GM19372 (cell line): Measurements from ENCODE around the gene PCNT.
"Not testable (repeated sequence)": the region's sequence is repeated elsewhere in the genome, so short reads cannot be mapped to it uniquely, and the experiment has no call there.

Source experiments
- ATAC-seq: cut with Tn5 transposase; IDR thresholded peaks from one replicate; pipeline ENCODE4 v1.9.1; 2021; ENCODE audit warnings: mild to moderate bottlenecking, low read depth, moderate library complexity; ENCODE audit not compliant: unreplicated experiment

The PCNT gene

GRCh38 chr21:46301759-46302158, 22.2 kb upstream of the PCNT start:
- ATAC-seq = no peak

DNA sequence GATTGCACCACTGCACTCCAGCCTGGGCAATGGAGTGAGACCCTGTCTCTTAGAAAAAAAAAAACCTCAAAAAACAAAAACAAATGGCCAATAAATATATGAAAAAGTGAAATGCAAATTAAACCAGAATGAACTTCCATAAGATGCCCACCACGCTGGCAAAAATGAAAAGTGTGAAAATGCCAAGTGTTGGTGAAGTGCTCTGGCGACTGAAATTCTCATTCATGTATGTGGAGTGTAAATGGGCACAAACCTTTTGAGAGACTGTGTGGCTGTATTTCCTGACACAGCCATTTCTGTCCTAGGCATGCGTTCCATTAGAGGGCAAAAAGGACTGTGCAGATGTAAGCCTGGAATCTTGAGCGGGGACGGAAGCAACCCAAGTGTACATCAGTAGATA, 19.5 kb upstream of the PCNT start:
- ATAC-seq = no peak

- ATAC-seq = no peak
Measured at GRCh38 chr21:46304955-46305354, 19.0 kb upstream of the PCNT start.

GRCh38 chr21:46307625-46308024, 16.3 kb upstream of the PCNT start:
- ATAC-seq = no peak

DNA sequence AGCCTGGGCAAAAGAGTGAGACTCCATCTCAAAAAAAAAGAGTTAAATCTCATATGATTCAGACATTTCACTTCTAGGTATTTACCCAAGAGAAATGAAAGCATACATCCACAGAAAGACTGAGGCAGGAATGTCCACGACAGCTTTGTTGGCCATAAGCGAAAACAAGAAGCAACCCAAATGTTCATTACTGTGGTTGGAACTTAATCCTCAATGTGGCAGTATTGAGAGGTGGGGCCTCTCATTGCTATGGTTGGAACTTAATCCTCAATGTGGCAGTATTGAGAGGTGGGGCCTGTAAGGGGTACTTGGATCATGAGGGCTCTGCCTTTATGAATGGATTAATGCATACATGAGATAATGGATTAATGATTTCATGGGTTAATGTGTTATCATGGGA, 15.5 kb upstream of the PCNT start:
- ATAC-seq = no peak

DNA sequence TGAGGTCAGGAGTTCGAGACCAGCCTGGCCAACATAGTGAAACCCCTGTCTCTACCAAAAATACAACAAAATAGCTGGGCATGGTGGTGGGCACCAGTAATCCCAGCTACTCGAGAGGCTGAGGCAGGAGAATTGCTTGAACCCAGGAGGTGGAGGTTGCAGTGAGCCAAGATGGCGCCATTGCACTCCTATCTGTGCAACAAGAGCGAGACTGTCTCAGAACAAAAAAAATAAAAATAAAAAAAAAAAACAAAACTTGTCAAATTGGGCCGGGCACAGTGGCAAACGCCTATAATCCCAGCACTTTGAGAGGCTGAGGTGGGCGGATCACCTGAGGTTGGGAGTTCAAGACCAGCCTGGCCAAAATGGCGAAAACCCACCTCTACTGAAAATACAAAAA, 13.7 kb upstream of the PCNT start:
- ATAC-seq = not testable (repeated sequence)

DNA sequence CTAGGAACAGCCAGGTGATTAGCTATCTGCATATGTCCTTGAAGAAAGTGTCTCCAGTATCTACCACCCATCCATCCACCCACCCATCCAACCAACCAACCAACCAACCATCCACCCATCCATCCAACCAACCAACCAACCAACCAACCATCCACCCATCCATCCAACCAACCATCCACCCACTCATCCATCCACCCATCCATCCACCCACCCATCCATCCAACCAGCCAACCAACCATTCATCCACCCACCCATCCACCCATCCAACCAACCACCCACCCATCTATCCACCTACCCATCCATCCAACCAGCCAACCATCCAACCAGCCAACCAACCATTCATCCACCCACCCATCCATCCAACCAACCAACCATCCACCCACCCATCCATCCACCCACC, 12.4 kb upstream of the PCNT start:
- ATAC-seq = no peak

DNA sequence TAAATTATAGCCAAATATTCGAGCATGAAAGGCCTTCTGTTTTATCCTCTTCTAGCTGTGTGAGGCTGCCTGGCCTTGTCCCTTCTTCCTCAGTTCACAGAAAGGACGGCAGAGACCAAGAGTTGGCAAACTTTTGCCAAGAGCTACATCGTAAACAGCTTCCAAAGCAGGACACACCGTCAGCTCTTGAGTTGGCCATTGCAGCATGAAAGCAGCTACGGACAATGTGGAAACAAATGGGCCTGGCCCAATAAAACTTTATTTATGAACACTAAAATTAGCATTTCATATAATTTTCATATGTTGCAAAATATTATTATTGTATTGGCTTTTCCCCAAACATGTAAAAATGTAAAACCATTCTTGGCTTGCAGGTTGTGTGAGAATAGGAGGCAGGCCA, 11.0 kb upstream of the PCNT start:
- ATAC-seq = no peak

- no peak for ATAC-seq
Measured at GRCh38 chr21:46314441-46315020, 9.4 kb upstream of the PCNT start.

DNA sequence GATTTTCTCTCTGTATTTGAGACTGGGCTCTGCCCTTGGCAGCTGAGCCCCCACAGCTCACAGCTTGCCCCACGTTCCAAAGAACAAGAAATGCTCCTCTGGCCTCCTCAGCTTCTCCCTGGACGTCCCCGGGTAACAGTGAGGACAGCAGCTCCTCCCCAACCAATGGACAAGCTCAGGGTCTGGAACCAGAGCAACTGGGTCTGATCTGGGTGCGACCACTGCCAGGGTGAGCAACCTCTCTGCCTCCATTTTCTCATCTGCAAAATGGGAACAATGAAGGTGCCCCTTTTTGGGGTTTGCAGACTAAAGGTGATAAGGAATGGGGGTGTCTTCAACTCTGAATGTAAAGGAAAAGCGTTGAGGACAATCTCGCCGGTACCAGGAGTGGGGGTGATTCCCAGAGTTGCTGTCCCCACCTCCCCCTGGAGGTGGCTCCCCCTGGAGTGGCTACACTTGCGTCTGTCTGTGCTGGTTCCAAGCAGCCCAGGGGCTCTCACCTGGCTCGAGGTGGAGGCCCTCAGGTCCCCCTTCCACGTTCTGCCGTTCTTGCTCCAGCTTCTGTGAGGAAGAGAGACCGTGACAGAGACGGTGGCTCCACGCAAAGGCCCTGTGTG, 7.1 kb upstream of the PCNT start:
- no peak for ATAC-seq

GRCh38 chr21:46317710-46318463, 6.1 kb upstream of the PCNT start:
- ATAC-seq = no peak

DNA sequence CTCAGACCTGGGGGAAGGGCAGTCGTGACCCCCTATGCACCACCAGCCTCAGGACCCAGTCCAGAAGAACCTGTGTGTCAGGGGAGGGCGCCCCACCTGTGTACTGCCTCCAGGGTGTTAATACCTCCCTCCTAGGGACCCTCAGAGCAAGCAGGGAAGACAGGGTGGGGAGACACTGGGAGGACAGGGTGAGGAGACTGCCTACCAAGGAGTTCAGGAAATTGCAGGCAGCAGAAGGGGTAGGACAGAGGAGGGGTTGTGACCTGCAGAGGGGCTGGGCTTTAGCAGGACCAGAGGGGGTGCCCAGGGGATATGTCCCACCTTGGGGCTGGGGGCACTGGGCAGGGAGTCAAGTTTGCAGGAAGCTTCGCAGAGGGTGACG, 5.5 kb upstream of the PCNT start:
- ATAC-seq = no peak

GRCh38 chr21:46319186-46319585, 4.8 kb upstream of the PCNT start:
- no peak for ATAC-seq

GRCh38 chr21:46320331-46320801, 3.6 kb upstream of the PCNT start:
- ATAC-seq = no peak

DNA sequence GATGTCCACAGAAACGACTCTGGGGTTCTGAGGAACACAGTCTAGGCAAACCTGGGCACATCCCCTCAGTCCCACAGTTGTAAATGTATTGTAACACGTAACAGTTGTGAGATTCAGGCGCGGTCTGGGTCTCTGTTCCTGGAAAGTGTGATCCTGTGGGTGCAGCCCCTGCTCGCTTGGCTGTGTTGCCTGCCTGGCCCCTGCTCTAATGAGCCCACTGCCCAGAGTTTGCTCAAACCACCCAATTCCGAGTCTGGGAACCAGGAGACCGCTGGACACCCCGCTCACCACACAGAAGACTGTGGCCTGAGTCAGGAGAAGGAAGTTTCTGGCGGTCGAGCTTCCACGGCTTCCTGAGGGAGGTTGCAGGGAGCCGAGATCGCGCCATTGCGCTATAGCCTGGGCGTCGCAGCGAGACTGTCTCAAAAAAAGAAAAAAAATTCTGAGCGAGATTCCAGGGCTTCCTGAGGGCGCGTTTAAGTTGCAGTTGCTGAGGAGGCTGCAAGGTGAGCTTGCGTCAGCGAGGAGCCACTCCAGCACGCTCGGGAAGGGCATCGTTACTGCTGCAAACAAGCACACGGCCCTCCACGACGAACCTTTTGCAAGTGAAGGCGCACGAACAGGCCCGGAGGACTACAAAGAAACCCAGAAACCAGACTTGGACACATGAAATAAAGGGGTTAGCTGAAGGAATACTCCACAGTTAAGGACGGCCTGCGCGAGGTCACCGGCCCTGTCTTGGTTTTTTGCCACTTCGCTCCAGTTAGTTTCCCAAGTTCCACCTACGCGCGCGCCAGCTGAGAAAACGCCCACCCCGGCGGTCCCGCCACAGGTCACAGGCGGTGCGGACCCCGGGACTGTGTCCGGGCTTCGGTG, 1.4 kb upstream of the PCNT start:
- ATAC-seq = no peak

DNA sequence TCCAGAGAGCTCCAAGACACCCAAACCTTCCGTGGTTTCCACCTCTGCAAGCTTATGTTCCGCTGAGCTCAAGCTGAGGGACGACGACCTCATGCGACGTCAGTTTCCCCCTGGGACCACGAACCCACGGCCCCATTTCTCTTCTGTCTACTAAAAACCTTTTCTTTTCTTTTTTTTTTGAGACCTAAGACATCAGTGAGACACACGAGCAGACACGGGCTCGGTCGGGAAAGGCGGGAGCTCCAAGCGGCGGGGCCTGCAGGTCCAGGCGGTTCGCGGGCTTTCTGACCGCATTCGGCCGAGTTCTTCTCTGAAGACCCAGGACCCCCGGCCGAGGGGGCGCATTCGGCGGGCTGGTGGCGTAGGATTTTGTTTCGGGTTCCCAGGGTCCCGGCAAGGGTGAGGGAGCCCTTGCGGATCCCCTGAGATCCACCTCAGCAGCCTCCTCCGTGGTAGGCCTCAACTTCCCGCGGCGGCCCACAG, 688 bp upstream of the PCNT start:
- peak; percentile 2 for ATAC-seq

DNA sequence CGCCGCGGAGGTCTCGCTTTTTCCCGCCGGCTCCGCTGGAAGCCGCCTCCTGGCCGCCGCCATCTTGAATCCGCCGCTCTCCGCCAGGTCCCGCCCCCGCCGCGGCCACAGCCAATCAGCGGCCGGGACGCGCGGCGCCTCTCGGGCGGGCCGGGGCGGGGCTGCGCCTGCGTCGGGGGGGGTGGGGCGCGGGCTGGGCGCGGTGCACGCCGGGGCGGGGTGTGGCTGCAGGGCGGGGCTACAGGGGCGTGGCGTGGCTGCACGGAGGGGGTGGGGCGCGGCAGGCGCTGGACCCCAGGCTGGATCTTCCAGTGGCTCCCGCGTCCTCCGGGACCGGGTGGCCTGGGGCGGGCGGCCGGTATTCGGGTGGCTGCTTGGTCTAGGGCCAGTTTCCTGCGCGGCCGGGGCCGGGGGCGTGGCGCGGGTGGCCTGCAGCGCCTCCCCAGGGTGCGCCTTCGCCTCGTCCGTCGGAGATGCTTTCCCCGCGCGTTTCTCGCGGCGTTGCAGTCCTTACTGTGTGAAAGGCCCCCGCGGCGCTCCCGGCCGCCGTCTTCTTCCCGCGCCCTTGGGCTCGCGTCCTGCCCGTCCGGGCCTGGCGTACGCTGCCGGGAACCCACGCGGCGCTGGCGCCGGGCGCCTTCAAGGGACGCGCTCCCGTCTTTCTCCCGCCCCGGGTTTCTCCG, 575 bp downstream of the PCNT start:
- peak; percentile 50 for ATAC-seq

DNA sequence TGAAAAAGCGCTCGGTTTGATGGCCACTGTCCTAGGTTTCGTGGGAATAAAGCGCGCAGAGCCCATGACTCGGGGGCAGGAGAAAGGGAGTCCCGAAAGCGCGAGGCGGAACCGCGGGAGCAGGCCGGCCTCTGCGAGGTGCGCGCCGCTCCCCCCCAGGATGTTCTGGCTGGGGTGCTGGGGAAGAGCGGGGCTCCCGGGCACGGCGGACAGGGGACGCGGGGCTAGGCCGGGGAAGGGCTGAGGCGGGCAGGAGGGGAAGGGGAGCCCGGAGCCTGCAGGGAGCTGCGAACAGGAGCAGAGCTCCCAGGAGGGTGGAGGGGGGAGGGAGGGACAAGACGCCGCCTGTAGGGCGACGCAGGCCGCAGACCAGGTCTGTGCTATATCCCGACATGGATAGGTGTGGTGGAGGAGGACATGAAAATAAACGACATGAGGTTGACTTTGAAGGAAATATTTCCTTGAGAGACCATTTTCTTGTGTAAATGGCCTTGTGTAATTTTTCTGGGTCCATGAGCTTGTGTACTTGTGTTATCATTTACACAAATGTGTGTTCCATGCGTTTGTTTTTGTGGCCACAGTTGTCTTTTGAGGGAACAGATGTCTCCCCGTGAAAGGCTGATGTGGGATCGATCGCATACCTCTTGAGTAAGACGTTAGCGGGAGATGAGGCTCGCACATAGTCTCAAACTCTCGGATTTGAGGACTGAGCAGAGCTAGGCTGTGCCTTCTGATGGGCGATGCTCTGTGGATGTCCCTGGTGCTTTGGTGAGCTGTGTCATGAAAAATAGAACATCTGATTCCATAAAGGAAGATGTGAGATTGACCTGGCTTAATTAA, 1.3 kb downstream of the PCNT start:
- ATAC-seq = no peak

GRCh38 chr21:46326110-46326703, 2.3 kb downstream of the PCNT start:
- ATAC-seq = no peak
